Lung (tissue), 12 donors: ENCODE measurements around the gene KNDC1. TPM values are rescaled to one million over a fixed set of nuclear protein-coding genes. Genes with fewer than 3 reads are reported as not detected.
"Not testable (repeated sequence)": the region's sequence is repeated elsewhere in the genome, so short reads cannot be mapped to it uniquely, and the experiment has no call there.

Experiments
- ATAC-seq: fragments of 200-7000 bp; cut with Tn5 transposase; one replicate; pipeline ENCODE4 v1.9.1; 2020; ENCODE audit warnings: moderate number of reproducible peaks; ENCODE audit not compliant: insufficient read depth, low FRiP score
- DNase-seq, 3 donors: peaks; one replicate each; pipeline ENCODE4 v3.0.0-alpha.2; 2013 to 2017
- H3K27ac ChIP-seq, 2 donors: one replicate each; pipeline ENCODE4 v1.5.1; 2013; ENCODE audit warnings: mild to moderate bottlenecking in 2 of 2, moderate library complexity in 2 of 2, control low read depth in 1 of 2, inconsistent platforms in 1 of 2, low read depth in 1 of 2, low read length in 1 of 2
- H3K27me3 ChIP-seq, 3 donors: one replicate each; pipeline ENCODE4 v1.5.1; 2013; ENCODE audit warnings: low read length in 2 of 3; ENCODE audit not compliant: control insufficient read depth in 3 of 3, insufficient read depth in 3 of 3
- H3K36me3 ChIP-seq, 4 donors: one replicate each; pipeline ENCODE4 v1.5.1; 2013; ENCODE audit warnings: low read length in 4 of 4, mild to moderate bottlenecking in 1 of 4, moderate library complexity in 1 of 4; ENCODE audit not compliant: control insufficient read depth in 4 of 4, insufficient read depth in 4 of 4
- H3K4me1 ChIP-seq, 5 donors: one replicate each; pipeline ENCODE4 v1.5.1; 2013; ENCODE audit warnings: low read length in 5 of 5, mild to moderate bottlenecking in 2 of 5, moderate library complexity in 1 of 5; ENCODE audit not compliant: control insufficient read depth in 5 of 5, insufficient read depth in 5 of 5
- H3K4me3 ChIP-seq: one replicate; pipeline ENCODE4 v1.5.1; 2013; ENCODE audit warnings: mild to moderate bottlenecking, control low read depth, moderate library complexity
- H3K9ac ChIP-seq, 2 donors: one replicate each; pipeline ENCODE4 v1.5.1; 2013; ENCODE audit warnings: low read length in 2 of 2, control low read depth in 1 of 2; ENCODE audit not compliant: insufficient read depth in 1 of 2
- H3K9me3 ChIP-seq, 4 donors: one replicate each; pipeline ENCODE4 v1.5.1; 2013; ENCODE audit warnings: low read length in 3 of 4, mild to moderate bottlenecking in 1 of 4, moderate library complexity in 1 of 4; ENCODE audit not compliant: control insufficient read depth in 4 of 4, insufficient read depth in 3 of 4
- WGBS, 2 donors: extraction: QIAGEN DNeasy Blood & Tissue Kit; methylation state at CpG; one replicate each; pipeline ENCODE4 v1.1.7; 2013; 5-methylcytosine and 5-hydroxymethylcytosine counted together
- polyA plus RNA-seq, 2 donors: library from polyadenylated mRNA; stranded (reverse); fragments of 200-250 nt; gene quantifications; one replicate each; pipeline ENCODE4 v1.2.1, GENCODE V29; 2013
- total RNA-seq, 2 donors: library from RNA; depleted of rRNA in 1 of 2; stranded (reverse); fragments of >200 nt in 1 of 2; gene quantifications; one replicate each; pipeline ENCODE4 v1.2.1, GENCODE V29; 2014 to 2021
- TF ChIP-seq, protein P1 (sequence below): IDR thresholded peaks from 2 replicates; pipeline ENCODE4 v1.5.1; 2012; ENCODE audit warnings: mild to moderate bottlenecking; ENCODE audit errors: control extremely low read depth, extremely low read depth
- donor health status: control.
- donor health status: control.
- donor health status: Bipolar disorder and iron deficiency.
- donor health status: healthy.
- donor health status: DM: yes; HTN: yes; CAD: no.

KNDC1 gene
- total and polyA plus RNA-seq, 4 donors: 3.2 to 21.0 (median 6.7) TPM

DNA sequence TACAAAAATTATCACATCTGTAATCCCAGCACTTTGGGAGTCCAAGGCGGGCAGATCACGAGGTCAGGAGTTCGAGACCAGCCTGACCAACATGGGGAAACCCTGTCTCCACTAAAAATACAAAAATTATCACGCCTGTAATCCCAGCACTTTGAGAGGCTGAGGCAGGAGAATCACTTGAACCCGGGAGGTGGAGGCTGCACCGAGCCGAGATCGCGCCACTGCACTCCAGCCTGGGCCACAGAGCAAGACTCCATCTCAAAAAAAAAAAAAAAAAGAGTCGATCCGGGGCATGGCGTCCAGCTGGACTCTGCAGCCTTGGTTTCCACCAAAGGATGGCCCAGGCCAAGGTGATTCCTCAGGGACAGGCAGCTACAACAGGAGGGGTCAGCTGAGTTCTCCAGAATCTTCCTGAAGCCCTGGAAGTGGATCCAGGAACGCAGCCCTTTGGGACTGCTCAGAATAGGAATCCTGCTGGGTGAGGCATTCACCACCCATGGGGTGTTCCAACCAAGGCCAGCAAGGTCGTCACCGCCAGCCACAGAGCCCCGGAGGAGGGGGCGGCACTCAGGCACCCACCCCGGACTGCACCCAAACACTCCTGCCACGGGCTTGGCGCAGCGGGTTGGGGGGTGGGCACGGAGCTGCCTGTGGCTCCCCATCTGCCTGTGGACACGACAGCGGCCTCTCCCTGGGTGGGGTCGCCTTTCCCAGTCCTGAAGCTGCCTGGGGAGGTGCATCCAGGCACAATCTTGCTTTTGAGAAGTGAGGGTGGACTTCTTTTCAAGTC lies 58.0 kb downstream of the KNDC1 start:
- peaks cover 4 to 8% (median 5%) of the 10 kb centered on the region in 3 donors for H3K27me3 ChIP-seq
- TF ChIP-seq, protein P1, sequence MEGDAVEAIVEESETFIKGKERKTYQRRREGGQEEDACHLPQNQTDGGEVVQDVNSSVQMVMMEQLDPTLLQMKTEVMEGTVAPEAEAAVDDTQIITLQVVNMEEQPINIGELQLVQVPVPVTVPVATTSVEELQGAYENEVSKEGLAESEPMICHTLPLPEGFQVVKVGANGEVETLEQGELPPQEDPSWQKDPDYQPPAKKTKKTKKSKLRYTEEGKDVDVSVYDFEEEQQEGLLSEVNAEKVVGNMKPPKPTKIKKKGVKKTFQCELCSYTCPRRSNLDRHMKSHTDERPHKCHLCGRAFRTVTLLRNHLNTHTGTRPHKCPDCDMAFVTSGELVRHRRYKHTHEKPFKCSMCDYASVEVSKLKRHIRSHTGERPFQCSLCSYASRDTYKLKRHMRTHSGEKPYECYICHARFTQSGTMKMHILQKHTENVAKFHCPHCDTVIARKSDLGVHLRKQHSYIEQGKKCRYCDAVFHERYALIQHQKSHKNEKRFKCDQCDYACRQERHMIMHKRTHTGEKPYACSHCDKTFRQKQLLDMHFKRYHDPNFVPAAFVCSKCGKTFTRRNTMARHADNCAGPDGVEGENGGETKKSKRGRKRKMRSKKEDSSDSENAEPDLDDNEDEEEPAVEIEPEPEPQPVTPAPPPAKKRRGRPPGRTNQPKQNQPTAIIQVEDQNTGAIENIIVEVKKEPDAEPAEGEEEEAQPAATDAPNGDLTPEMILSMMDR: no peak
- no peak overlapping the region for H3K4me3 ChIP-seq
- H3K36me3 ChIP-seq: no peaks in the 10 kb centered on the region
- DNase-seq (no peak), ATAC-seq (no peak)
- H3K9me3 ChIP-seq: no peaks in the 10 kb centered on the region
- WGBS, 2 donors: 86 to 91% methylated on average over 25 of the region's 25 CpGs
- no peaks in the 10 kb centered on the region for H3K4me1 ChIP-seq
- no peak overlapping the region for H3K27ac ChIP-seq
- no peak overlapping the region for H3K9ac ChIP-seq

DNA sequence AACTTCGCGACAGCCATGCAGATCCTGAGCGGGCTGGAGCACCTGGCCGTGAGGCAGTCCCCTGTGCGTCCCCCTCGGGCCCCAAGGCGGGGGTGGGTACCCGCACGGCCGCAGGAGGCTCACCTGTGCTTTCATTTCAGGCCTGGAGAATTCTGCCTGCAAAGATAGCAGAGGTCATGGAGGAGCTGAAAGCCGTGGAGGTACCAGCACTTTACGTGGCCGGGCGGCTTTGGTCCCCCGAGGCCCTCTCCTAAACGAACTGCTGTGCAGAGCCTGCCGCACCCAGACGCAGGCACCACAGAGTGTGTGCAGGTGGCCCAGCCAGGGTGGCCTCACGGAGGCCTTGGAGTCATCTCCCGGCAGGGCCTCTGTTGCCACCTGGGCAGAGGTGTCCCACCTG lies 58.9 kb downstream of the KNDC1 start:
- Histone ChIP-seq H3K36me3 (no peaks in the 10 kb centered on the region), H3K27ac (no peak overlapping the region), H3K4me1 (no peaks in the 10 kb centered on the region), H3K9me3 (no peaks in the 10 kb centered on the region), H3K4me3 (no peak overlapping the region), H3K27me3 (peaks cover 4 to 8% (median 5%) of the 10 kb centered on the region in 3 donors), H3K9ac (no peak overlapping the region)
- TF ChIP-seq, protein P1: no peak
- DNase-seq (no peak), ATAC-seq (no peak)
- WGBS, 2 donors: 83 to 91% methylated on average over 19 to 20 of the region's 20 CpGs

DNA sequence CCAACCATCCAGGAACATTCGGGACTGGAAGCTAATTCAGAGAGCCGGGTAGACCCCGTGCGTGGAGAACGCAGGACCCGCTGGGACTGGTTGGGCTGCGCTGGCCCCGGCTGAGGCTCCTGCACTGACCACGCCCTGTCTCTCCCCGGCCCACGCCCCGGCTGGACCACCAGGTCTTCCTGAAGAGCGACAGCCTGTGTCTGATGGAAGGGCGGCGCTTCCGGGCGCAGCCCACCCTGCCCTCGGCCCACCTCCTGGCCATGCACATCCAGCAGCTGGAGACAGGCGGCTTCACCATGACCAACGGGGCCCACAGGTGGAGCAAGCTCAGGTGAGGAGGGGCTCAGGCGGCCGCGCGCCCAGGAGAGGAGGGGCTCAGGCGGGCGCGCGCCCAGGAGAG lies 59.8 kb downstream of the KNDC1 start:
- TF ChIP-seq, protein P1: no peak
- Histone ChIP-seq H3K4me1 (no peaks in the 10 kb centered on the region), H3K9me3 (no peaks in the 10 kb centered on the region), H3K36me3 (no peaks in the 10 kb centered on the region), H3K27ac (no peak overlapping the region), H3K27me3 (peaks cover 4 to 8% (median 8%) of the 10 kb centered on the region in 3 donors), H3K9ac (no peak overlapping the region), H3K4me3 (no peak overlapping the region)
- WGBS, 2 donors: 18 to 25% methylated on average over 24 to 28 of the region's 28 CpGs
- no peak for ATAC-seq
- no peak for DNase-seq

DNA sequence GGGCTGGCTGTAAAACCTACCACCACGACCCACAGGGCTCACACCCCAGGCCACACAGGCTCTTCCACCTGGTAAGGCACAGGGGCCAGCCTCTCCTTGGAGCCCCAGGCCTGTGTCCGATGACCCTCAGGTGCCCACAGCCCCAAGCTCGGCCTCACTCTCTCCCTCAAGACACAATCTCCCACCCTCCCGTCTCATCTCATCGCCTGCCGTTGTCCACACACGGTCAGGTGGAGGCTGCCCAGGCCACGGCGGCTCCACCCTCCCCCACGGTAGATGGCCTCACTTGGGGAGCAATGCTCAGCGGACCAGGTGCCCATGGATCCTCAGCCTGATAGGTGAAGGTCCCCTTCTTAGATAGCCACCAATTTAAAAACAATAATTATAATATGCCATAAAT lies 61.3 kb downstream of the KNDC1 start:
- no peak overlapping the region for H3K4me3 ChIP-seq
- ATAC-seq (no peak), DNase-seq (no peak)
- H3K27ac ChIP-seq: no peak overlapping the region
- H3K27me3 ChIP-seq: peaks cover 4 to 13% (median 12%) of the 10 kb centered on the region in 3 donors
- 84 to 91% methylated on average over 11 of the region's 11 CpGs for WGBS, 2 donors
- peaks cover 0 to 2% (median 0%) of the 10 kb centered on the region in 5 donors for H3K4me1 ChIP-seq
- no peak overlapping the region for H3K9ac ChIP-seq
- H3K9me3 ChIP-seq: peaks cover 0 to 2% (median 0%) of the 10 kb centered on the region in 4 donors
- TF ChIP-seq, protein P1: no peak
- no peaks in the 10 kb centered on the region for H3K36me3 ChIP-seq

DNA sequence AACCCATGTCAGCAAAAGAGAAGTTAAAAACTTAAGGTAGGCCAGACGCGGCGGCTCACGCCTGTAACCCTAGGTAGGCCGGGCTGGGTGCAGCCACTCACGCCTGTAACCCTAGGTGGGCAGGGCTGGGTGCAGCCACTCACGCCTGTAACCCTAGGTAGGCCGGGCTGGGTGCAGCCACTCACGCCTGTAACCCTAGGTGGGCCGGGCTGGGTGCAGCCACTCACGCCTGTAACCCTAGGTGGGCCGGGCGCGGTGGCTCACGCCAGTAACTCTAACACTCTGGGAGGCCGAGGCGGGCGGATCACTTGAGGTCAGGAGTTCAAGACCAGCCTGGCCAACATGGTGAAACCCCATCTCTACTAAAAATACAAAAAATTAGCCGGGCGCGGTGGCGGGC lies 61.7 kb downstream of the KNDC1 start:
- not testable (repeated sequence) for H3K9ac ChIP-seq, H3K36me3 ChIP-seq, H3K27ac ChIP-seq, H3K9me3 ChIP-seq, ATAC-seq, DNase-seq, H3K4me1 ChIP-seq, H3K4me3 ChIP-seq
- whole genome bisulfite sequencing, 2 donors: 86 to 93% methylated on average over 13 to 18 of the region's 22 CpGs
- H3K27me3 ChIP-seq: peaks cover 4 to 15% (median 13%) of the 10 kb centered on the region in 3 donors
